ENCODE measurements around the gene MBTD1.

MBTD1 gene

DNA sequence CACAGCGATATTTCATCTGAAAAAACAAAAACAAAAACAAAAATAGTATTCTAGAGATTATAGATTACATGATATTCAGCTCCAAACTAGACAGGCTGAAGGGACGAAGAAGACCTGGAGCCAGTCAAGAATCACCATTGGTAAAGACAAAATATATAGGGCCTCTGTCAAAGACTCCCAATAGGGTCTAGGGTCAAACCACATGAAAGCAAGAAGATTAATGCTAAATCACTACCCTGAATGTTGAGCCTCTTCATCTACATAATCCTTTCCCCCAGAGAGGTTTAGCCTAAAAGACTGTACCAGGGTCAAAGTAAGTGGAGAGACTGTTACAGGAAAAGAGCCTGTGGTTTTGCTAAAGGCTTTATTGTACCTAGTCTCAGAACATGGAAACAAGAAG lies 117.3 kb downstream of the MBTD1 start:
- no peak for DNase-seq

GRCh38 chr17:51135956-51136355 lies 123.9 kb downstream of the MBTD1 start:
- no peak for DNase-seq

DNA sequence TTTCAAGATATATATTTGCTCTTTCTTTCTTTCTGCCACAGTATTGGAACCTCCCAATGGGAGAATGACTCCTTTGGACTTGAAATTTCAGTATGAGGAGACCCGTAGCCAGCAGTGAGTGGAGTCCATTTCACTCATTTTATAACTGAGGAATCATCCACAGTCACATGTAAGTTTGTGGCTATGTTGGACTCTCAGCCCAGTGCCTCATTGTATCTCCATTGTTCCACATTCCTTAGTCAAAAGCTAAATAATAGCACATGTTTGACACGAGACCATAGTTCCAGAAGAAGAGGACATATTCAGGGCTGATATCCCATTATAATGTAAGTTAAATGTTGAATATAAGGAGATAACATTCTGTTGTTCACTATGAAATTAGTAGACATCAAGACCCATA lies 126.5 kb downstream of the MBTD1 start:
- no peak for DNase-seq

DNA sequence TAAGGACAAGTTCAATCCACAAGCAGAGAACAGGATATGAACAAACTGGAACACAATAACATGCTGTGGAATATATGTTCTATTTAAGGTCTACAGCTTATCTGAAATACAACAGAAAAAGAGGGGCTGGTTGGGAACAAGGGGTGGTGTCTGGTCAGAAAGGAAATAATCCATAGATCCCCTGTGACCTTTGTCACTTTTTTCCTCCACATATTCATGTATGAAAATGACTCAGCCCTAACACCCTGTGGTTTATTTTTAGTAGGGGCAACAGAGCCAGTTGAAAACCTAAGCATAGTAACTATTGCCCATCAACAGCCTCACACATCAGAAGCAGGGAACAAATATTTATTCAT lies 126.9 kb downstream of the MBTD1 start:
- no peak for DNase-seq

GRCh38 chr17:51128076-51128475 lies 131.8 kb downstream of the MBTD1 start:
- DNase-seq = no peak
